Stimulated activated CD4-positive, alpha-beta T cell treated with anti-CD3 and anti-CD28 coated beads, Interleukin-15, amount 100 ng/mL, for 48 hours (primary cell): ENCODE measurements around the gene PGP.

Experiments
- DNase-seq, 2 donors: peaks; one replicate each; pipeline ENCODE4 v3.0.0-alpha.2; 2020; ENCODE audit warnings: low read depth in 2 of 2

PGP gene

GRCh38 chr16:2183671-2184070 is 31.0 kb downstream of the PGP start:
- no peak for DNase-seq

- no peak for DNase-seq
Observed at GRCh38 chr16:2181952-2182351, 32.7 kb downstream of the PGP start.

GRCh38 chr16:2180962-2181923 is 33.4 kb downstream of the PGP start:
- DNase-seq: no peak

GRCh38 chr16:2180461-2180860 is 34.2 kb downstream of the PGP start:
- no peak for DNase-seq

- DNase-seq: no peak
Observed at GRCh38 chr16:2179576-2179975, 35.1 kb downstream of the PGP start.

- DNase-seq: no peak
Observed at GRCh38 chr16:2179107-2179501, 35.5 kb downstream of the PGP start.

GRCh38 chr16:2178321-2179106 is 36.1 kb downstream of the PGP start:
- peak; percentile 18 to 26 for DNase-seq

- DNase-seq: no peak
Observed at GRCh38 chr16:2177561-2177960, 37.1 kb downstream of the PGP start.

GRCh38 chr16:2177101-2177500 is 37.5 kb downstream of the PGP start:
- no peak for DNase-seq

- no peak for DNase-seq
Observed at GRCh38 chr16:2176047-2176446, 38.6 kb downstream of the PGP start.

- DNase-seq: no peak
Observed at GRCh38 chr16:2175454-2175853, 39.2 kb downstream of the PGP start.

- no peak for DNase-seq
Observed at GRCh38 chr16:2174396-2175131, 40.1 kb downstream of the PGP start.

- DNase-seq: no peak
Observed at GRCh38 chr16:2173916-2174315, 40.7 kb downstream of the PGP start.

GRCh38 chr16:2173366-2173765 is 41.3 kb downstream of the PGP start:
- DNase-seq: no peak

- no peak for DNase-seq
Observed at GRCh38 chr16:2172688-2173335, 41.8 kb downstream of the PGP start.

GRCh38 chr16:2171601-2172178 is 43.0 kb downstream of the PGP start:
- no peak for DNase-seq

- DNase-seq: no peak
Observed at GRCh38 chr16:2170587-2171435, 43.8 kb downstream of the PGP start.

GRCh38 chr16:2170080-2170479 is 44.6 kb downstream of the PGP start:
- DNase-seq: no peak

GRCh38 chr16:2167068-2167638 is 47.5 kb downstream of the PGP start:
- DNase-seq: no peak
